Measurements from ENCODE around the gene PRM3.

PRM3 gene

DNA sequence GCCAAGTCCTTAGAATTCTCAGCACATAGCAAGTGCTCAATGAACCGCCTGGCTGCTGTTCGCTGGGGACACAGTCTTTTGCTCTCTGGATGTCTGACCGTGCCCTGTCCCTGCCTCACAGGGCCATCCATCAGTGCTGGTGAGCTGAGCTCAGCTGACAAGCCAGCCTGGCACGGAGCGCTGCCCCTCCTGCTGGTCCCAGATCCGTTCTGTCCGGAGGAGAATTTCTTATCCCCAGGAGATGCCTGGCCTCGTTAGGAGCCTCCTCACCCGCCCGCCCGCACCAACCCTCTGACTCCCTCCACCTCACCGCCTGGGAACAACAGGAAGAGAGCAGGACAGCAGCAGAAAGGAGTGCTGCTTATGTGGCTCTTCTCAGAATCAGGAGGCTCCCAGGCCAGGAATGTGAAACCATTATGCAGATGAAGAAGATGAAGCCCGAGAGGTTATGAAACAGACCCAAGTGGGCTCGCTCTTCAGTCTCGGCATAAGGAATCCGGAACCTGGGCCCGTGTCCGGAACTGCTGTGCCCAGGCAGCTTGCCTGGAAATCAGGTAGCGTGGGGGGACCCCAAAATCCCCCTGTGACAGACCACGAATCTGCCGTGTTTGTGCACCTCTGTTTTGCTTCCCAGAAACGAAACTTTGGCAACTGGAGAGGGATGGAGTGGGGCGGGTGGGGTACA, 43.0 kb upstream of the PRM3 start:
- no peak for DNase-seq (ENCODE audit: extremely low read depth, low read depth)
- no peak for TF ChIP-seq CTCF (IDR thresholded peaks at IDR 0.05; ENCODE audit: low read depth, low read length)

GRCh38 chr16:11315510-11315909, 42.1 kb upstream of the PRM3 start:
- no peak for DNase-seq (ENCODE audit: extremely low read depth, low read depth)
- TF ChIP-seq CTCF (IDR thresholded peaks at IDR 0.05; ENCODE audit: low read depth, low read length), result no peak

DNA sequence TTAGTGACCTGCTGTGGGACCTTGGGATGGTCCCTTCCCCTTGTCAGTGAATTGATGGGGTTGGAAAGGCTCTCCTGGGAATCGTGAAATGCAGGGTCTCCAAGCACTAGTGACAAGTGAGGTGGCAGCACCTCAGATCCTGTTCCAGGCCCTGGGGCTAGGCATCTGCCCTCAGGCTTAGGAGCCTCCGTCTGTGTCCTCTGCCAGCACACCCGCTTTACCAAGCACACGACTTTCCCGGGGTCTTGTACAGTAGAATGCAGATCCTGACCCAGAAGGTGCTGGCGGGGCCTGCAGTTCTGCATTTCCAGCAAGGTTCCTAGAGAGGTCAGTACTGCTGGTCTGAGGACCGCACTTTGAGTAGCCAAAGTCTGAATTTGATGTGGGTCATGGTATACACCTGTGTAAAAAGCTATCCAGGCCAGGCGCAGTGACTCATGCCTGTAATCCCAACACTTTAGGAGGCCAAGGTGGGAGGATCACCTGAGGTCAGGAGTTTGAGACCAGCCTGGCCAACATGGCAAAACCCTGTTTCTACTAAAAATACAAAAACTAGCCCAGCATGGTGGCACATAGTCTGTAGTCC, 41.0 kb upstream of the PRM3 start:
- DNase-seq (ENCODE audit: extremely low read depth, low read depth), result no peak
- TF ChIP-seq CTCF (IDR thresholded peaks at IDR 0.05; ENCODE audit: low read depth, low read length), result no peak

DNA sequence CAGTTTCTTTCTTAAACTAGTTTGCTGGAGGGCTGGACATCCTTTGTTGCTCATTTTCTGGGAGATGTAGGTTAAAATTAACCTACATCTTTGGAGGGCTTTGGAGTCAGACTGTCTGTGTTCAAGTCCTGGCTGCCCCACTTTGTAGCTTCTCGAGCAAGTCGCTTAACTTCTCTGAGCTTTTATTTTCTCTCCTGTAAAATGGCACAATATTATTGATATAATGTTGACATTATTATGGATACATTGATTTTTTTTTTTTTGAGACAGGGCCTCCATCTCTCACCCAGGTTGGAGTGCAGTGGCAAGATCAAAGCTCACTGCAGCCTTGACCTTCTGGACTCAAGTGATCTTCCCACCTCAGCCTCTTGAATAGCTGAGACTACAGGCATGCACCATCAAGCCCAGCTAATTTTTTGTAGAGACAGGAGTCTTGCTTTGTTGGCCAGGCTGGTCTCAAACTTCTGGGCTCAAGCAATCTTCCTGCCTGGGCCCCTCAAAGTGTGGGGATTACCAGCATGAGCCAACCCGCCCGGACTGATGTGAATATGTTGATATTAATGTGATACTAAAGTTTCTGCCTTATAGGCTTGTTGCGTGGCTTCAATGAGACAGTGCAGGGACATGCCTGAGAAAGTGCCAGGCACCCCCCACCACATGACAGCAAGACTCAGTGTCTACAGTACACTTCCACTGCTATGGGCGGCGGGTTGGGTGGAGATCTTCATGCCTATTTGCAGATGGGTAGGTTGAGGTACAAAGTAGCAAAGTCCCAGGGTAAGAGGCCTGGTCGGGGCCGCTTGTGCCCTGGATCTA, 40.3 kb upstream of the PRM3 start:
- DNase-seq (ENCODE audit: extremely low read depth, low read depth), result no peak
- TF ChIP-seq CTCF (IDR thresholded peaks at IDR 0.05; ENCODE audit: low read depth, low read length), result no peak

DNA sequence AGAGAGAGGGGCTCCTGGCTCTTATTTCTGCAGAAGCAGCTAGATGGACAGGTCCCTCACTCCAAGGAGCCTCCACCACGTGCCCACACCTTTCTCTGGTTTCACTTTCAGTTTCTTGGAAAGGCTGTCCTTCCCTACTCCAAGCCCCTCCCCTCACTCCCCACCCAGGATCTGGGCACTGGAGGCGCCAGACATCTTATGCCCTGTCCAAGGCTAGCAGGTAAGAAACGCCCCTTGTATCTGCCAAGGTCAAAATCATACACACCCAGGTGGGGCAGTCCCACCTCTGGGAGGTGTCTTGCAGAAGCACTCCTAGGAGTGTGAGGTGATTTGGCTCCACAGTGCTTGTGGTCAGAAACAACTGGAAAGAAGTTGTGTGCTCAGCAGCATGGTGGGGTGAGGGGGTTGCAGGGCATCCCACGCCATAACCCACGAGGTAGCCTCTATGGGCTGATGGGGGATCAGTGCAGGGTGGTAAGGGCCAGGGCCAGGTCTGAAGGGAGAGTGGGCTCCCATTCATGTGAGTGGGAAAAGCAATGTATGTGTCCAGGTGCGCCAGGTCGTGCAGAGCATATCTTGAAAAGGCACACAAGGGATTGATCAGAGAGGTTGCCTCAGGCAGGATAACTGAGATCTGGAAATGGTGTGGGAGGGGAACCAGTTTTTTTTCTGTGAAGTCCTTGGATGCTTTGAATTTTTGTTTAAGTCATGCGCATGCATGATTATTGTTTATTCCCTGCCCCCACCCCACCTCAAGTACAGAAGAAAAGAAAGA, 39.5 kb upstream of the PRM3 start:
- peak; percentile 37 for DNase-seq (ENCODE audit: extremely low read depth, low read depth)
- TF ChIP-seq CTCF (IDR thresholded peaks at IDR 0.05; ENCODE audit: low read depth, low read length), result no peak

DNA sequence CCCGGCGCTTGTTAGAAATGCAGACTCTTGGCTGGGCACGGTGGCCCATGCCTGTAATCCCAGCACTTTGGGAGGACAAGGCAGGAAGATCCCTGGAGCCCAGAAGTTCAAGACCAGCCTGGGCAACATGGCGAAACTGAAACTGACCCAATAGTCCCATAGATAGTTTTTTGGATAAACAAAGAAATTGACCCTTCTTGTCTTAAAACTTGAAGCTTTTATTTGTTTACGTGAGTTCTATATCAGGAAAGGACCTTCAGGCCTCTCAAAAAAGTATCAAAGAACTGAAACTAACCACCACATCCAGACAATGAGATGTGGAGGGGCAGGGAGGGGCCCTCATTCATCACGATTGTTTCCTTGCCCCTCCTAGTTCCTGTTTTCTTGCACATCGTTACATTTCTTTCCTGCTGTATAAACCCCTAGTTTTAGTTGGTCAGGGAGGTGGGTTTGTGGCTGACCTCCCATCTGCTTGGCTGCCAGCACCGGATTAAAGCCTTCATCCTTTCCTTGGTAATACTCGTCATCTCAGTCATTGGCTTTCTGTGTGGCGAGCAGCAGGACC, 37.6 kb upstream of the PRM3 start:
- TF ChIP-seq CTCF (IDR thresholded peaks at IDR 0.05; ENCODE audit: low read depth, low read length), result no peak
- DNase-seq (ENCODE audit: extremely low read depth, low read depth), result no peak
